GM12878 (cell line): ENCODE results near the gene MRRF.

Source experiments
- CBFB ChIP-seq: IDR thresholded peaks from 2 replicates; pipeline ENCODE4 v1.6.1; 2016; ENCODE audit warnings: antibody characterized with exemption, low read depth
- CTCF ChIP-seq, 3 experiments: IDR thresholded peaks in 2 of 3; conservative IDR thresholded peaks in 1 of 3; 2 replicates each; pipeline ENCODE4 v1.5.1; 2011; ENCODE audit warnings: low read depth in 3 of 3, low read length in 3 of 3, mild to moderate bottlenecking in 3 of 3, control low read depth in 2 of 3, moderate library complexity in 2 of 3, inconsistent platforms in 1 of 3, mixed read lengths in 1 of 3; ENCODE audit not compliant: control insufficient read depth in 2 of 3, insufficient read depth in 1 of 3; ENCODE audit errors: extremely low read depth in 1 of 3
- EZH2 ChIP-seq: IDR thresholded peaks from 2 replicates; pipeline ENCODE4 v1.6.1; 2012; ENCODE audit warnings: low read depth, mild to moderate bottlenecking, control low read depth, inconsistent platforms, low read length, borderline replicate concordance; ENCODE audit not compliant: control insufficient read depth
- FOXK2 ChIP-seq: fragments of 450-650 bp; IDR thresholded peaks from 2 replicates; pipeline ENCODE4 v1.6.1; 2017; ENCODE audit warnings: mild to moderate bottlenecking, moderate library complexity
- HDAC2 ChIP-seq: fragments of 200-600 bp; sonication (generic); IDR thresholded peaks from 2 replicates; pipeline ENCODE4 v1.6.1; 2017
- NFIC ChIP-seq: IDR thresholded peaks from 2 replicates; pipeline ENCODE4 v1.6.1; 2012; ENCODE audit warnings: low read depth, mild to moderate bottlenecking, inconsistent platforms, low read length, moderate library complexity
- POLR2AphosphoS5 ChIP-seq: IDR thresholded peaks from 2 replicates; pipeline ENCODE4 v1.6.1; 2011; ENCODE audit warnings: mild to moderate bottlenecking, low read length, inconsistent platforms
- RFX5 ChIP-seq: IDR thresholded peaks from 2 replicates; pipeline ENCODE4 v1.6.1; 2011; ENCODE audit warnings: low read depth, low read length, improper control_type of control experiment
- YY1 ChIP-seq: IDR thresholded peaks from 2 replicates; pipeline ENCODE4 v1.6.1; 2011; ENCODE audit warnings: low read depth, mild to moderate bottlenecking, low read length

- TF ChIP-seq CTCF (IDR thresholded peaks at IDR 0.05 in 2 of 3, conservative IDR thresholded peaks at IDR 0.05 in 1 of 3; ENCODE audit: control insufficient read depth in 2 of 3, extremely low read depth in 1 of 3, insufficient read depth in 1 of 3, low read depth in 3 of 3, low read length in 3 of 3): no peak
- TF ChIP-seq YY1: no peak
- TF ChIP-seq NFIC: no peak
- no peak for TF ChIP-seq HDAC2
- no peak for TF ChIP-seq FOXK2
- no peak for TF ChIP-seq POLR2AphosphoS5
- TF ChIP-seq RFX5: no peak
- TF ChIP-seq CBFB: no peak
- no peak for TF ChIP-seq EZH2
Measured at GRCh38 chr9:122229485-122229837, 35.2 kb upstream of the MRRF start.
